ENCODE measurements around the gene WSCD2. TPM values are rescaled to one million over a fixed set of nuclear protein-coding genes. Genes with fewer than 3 reads are reported as not detected.

Gene WSCD2
- total and polyA plus RNA-seq, 2 donors (not counting 3 experiments of a cell fraction or from before 2014, with no cell fraction given): not detected

DNA sequence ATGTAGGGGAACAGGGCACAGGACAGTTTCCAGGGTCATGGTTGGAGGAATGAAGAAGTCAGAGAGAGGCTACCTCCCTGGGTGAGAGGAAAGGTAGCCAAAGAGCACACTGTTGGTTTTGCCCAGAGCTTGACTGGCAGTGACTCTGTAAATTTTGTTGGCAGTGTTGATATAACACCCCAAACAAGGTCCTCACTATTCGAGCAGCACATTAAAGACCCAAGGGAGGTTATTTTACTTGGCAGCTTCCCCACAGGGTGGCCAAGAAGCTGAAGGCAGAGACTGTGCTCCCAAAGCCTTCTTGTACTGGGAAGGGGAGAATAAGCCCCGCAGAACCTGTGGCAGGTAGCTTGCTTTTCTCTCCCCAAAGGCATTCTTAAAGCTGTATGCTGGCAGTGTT, 40.6 kb downstream of the WSCD2 start:
- Histone ChIP-seq H4K20me1 (replicated peaks; ENCODE audit: control insufficient read depth, extremely low read depth, insufficient read depth, low read length) (no peaks in the 10 kb centered on the region), H3K4me2 (ENCODE audit: insufficient read depth, low read length) (no peak overlapping the region), H3K9ac (replicated peaks; ENCODE audit: extremely low read depth, insufficient read depth, low read length) (no peak overlapping the region), H3K9me3 (replicated peaks; ENCODE audit: control insufficient read depth, insufficient read depth, low read length) (no peaks in the 10 kb centered on the region), H2AFZ (ENCODE audit: low read depth, low read length) (no peak overlapping the region), H3K9me1 (replicated peaks; ENCODE audit: control insufficient read depth, extremely low read depth, insufficient read depth, low read length) (no peaks in the 10 kb centered on the region), H3K4me3 (replicated peaks in 1 of 3; ENCODE audit: insufficient read depth in 1 of 3, low read depth in 1 of 3, low read length in 3 of 3) (no peak overlapping the region), H3K27ac (ENCODE audit: insufficient read depth, low read depth, low read length) (no peak overlapping the region), H3K27me3 (ENCODE audit: control insufficient read depth in 2 of 2, insufficient read depth in 2 of 2, low read length in 2 of 2) (no peaks in the 10 kb centered on the region), H3K79me2 (ENCODE audit: control insufficient read depth, insufficient read depth, low read length) (no peaks in the 10 kb centered on the region), H3K36me3 (ENCODE audit: control insufficient read depth in 2 of 2, extremely low read depth in 1 of 2, insufficient read depth in 2 of 2, low read length in 2 of 2) (no peaks in the 10 kb centered on the region), H3K4me1 (ENCODE audit: control insufficient read depth, extremely low read depth, insufficient read depth, low read length) (no peaks in the 10 kb centered on the region)
- no peak for FAIRE-seq
- no peak for DNase-seq (ENCODE audit: low read depth, low spot score)
- ChIA-PET CTCF (no interaction called here), POLR2A (interaction anchor here (0.5 kb wide), 1 partner anchor 1068 kb away, joined by 3 read pairs; no protein-coding TSS in a partner anchor)
- intact Hi-C loops (cut with micrococcal nuclease): no loop called here
- BruUV-seq (replicated peaks): no TSS peak
- TF ChIP-seq EZH2 (IDR thresholded peaks at IDR 0.05; ENCODE audit: borderline replicate concordance, low read depth, low read length, severe bottlenecking) (no peak), JUN (IDR thresholded peaks at IDR 0.05; ENCODE audit: borderline replicate concordance, insufficient read depth, insufficient read length, low read depth) (no peak), POLR2AphosphoS5 (IDR thresholded peaks at IDR 0.05; ENCODE audit: insufficient read depth, low read depth, low read length) (no peak), FOS (IDR thresholded peaks at IDR 0.05; ENCODE audit: borderline replicate concordance, insufficient read depth, low read length) (no peak), CTCF (IDR thresholded peaks at IDR 0.05; ENCODE audit: extremely low read depth in 1 of 2, insufficient read depth in 1 of 2, low read depth in 1 of 2, low read length in 2 of 2) (no peak), GATA2 (IDR thresholded peaks at IDR 0.05; ENCODE audit: insufficient read depth, insufficient read length, low read depth, low read length) (no peak), POLR2A (IDR thresholded peaks at IDR 0.05; ENCODE audit: low read depth, low read length) (no peak), MYC (IDR thresholded peaks at IDR 0.05; ENCODE audit: low read depth, low read length) (no peak), MAX (IDR thresholded peaks at IDR 0.05; ENCODE audit: insufficient read depth, insufficient read length) (no peak)
- dilution Hi-C loops (cut with MboI; ENCODE audit: extremely low pct_ligation_motif_present, low sequenced_read_pairs): no loop called here
